ENCODE results near the gene FXN.
"Not testable (repeated sequence)": the region's sequence is repeated elsewhere in the genome, so short reads cannot be mapped to it uniquely, and the experiment has no call there.

Gene FXN

GRCh38 chr9:69023650-69024049 lies 11.9 kb upstream of the FXN start:
- no peak for DNase-seq (ENCODE audit: low read depth in 1 of 2, low spot score in 1 of 2)

DNA sequence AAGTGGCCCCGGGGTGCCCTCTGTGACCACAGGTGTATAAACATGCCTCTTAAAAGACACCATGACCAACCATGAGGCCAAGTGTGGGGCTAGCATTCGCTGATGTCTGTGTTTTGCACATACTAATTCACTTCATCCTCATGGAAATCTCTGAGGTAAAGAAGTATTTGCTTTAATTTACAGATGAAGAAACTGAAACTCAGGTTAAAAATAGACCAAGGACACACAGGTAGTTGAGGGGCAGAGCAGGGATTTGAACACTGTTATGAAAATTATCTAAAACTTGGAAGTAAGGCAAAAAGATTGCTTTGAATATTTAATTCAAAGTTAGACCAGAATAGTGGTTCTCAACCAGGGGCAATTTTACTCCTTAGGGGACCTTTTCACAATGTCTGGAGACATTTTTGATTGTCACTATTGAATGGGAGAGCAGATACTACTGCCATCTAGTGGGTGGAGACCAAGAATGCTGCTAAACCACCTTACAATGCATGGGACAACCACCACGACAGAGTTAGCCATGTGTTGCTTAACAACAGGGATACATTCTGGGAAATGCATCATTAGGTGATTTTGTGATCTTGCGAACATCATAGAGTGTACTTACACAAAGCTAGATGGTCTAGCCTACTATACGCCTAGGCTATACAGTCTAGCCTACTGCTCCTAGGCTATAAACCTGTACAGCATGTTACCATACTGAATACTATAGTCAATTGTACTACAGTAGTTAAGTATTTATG lies 8.0 kb upstream of the FXN start:
- peak in 1 of 2 donors; percentile 43 for DNase-seq (ENCODE audit: low read depth in 1 of 2, low spot score in 1 of 2)

- no peak for DNase-seq (ENCODE audit: low read depth in 1 of 2, low spot score in 1 of 2)
These were observed 6.8 kb upstream of the FXN start for GRCh38 chr9:69028754-69029153.

DNA sequence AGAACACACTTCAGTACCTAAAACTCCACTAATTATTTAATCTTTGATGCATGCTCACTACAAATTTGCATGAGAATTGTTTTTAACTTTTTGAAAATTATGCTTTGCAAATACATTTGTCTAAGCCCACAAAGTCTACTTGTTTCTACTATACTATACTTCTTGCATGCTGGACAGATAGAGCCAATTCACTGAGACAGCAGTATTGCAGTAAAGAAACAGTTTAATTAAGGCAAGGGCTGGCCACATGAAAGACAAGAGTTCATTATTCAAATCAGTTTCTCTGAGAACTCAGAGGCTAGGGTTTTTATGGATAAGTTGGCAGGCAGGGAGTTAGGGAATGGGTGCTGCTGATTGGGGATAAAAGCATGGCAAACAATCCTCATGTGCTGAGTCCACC lies 6.0 kb upstream of the FXN start:
- DNase-seq (ENCODE audit: low read depth in 1 of 2, low spot score in 1 of 2): no peak

DNA sequence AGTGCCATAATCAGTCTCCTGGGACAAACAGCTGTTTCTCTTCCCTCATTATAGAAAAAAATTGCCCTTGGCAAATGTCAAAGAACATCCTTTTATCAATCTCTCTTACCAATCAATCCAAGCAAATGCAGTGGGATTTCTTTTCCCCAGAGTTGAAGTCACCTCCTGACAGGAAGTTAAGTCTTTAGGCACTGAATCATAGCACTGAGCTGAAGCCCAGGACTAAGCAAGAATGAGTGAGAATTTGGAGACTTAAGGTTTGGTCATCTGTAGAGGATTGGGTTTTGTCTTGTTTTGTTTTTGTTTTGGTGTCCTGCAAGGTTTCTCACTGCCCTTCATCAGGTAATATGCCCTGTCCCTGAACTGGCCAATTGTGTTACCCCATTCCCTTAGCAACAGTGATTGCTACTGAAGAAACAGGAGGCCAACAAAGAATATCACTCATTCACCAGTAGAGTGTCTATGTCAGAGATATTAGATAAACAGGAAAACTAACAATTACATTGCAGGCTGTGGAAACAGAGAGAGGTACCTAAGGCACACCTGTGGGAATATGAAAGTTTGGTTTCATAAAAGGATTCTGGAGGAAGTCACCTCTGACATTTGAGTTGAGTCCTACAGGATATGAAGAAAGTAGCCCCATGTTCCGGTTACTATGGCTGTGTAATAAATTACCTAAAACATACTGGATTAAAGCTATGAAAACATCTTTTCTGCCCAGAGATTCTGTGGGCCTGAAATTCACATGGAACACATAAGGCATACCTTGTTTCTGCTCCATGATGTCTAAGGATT lies 4.5 kb upstream of the FXN start:
- DNase-seq (ENCODE audit: low read depth in 1 of 2, low spot score in 1 of 2): no peak

- no peak for DNase-seq (ENCODE audit: low read depth in 1 of 2, low spot score in 1 of 2)
These were observed 1.5 kb upstream of the FXN start for GRCh38 chr9:69034071-69034470.

DNA sequence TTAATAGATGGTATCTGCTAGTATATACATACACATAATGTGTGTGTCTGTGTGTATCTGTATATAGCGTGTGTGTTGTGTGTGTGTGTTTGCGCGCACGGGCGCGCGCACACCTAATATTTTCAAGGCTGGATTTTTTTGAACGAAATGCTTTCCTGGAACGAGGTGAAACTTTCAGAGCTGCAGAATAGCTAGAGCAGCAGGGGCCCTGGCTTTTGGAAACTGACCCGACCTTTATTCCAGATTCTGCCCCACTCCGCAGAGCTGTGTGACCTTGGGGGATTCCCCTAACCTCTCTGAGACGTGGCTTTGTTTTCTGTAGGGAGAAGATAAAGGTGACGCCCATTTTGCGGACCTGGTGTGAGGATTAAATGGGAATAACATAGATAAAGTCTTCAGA lies 757 bp downstream of the FXN start:
- DNase-seq (ENCODE audit: low read depth in 1 of 2, low spot score in 1 of 2): no peak

- DNase-seq (ENCODE audit: low read depth in 1 of 2, low spot score in 1 of 2): no peak
These were observed 1.2 kb downstream of the FXN start for GRCh38 chr9:69036799-69037198.

GRCh38 chr9:69040646-69041045 lies 5.1 kb downstream of the FXN start:
- no peak for DNase-seq (ENCODE audit: low read depth in 1 of 2, low spot score in 1 of 2)

DNA sequence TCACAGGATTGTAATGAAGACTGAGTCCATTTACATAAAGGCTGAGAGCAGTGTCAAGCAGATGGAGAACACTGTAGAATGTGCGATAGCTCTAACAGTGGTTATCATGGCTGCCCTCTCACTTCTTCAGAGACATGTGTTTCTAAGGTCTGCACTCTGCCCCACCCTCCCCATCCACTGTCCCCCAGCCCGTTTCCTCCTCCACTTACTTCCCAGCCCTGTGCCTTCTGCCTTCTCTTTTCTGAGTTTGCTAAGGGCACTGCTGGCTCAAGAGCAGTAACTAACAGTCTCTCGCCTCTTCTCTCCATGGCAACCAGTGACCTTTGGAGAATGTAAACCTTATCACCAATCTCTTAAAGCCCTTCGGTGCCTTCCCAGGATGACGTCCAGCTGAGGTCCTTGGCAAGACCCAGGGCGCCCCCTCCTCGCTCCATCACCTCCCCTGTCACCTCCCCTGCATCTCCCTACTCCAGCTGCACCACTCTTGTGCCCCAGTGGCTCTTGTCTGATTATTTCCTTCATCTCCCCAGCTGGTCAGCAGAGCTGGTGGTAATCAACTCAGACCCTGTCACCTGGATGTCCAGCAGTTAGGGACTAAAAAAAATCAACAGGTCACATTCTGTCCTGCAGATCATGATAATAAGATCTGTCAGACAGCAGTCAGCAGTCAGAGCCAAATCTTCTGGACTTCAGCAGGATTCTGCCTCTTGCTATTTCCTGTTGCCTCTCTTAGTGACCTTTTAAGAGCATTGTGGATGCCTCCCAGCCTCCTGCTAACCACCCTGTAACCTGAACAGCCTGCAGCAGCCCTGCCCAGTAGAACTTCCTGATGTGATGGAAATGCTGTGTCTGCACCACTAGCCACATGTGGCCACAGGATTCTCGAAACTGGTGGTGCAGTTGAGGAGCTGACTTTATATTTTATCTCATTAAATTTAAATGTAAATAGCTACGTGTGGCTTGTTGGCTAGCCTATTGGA lies 9.0 kb downstream of the FXN start:
- DNase-seq (ENCODE audit: low read depth in 1 of 2, low spot score in 1 of 2): no peak

GRCh38 chr9:69045821-69046220 lies 10.3 kb downstream of the FXN start:
- no peak for DNase-seq (ENCODE audit: low read depth in 1 of 2, low spot score in 1 of 2)

GRCh38 chr9:69046723-69047122 lies 11.2 kb downstream of the FXN start:
- DNase-seq (ENCODE audit: low read depth in 1 of 2, low spot score in 1 of 2): no peak

DNA sequence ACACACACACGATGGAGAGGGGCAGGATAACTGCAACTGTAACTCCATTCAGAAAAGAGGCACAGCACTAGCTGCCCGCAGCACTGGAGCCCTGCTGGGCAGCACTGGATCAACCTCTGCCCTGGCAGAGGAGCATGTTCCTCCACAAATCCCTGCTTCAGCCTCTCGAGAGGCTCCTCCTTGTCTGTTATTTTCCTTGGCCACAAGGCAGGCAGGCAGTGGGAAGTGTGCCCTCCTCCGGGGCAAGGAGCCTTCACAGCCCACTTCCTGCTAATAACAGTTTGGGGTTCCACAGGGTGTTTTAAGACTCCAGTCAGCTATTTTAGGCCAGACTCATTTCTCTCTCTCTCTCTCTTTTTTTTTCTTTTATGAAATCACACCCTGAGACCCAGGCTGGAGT lies 11.8 kb downstream of the FXN start:
- no peak for DNase-seq (ENCODE audit: low read depth in 1 of 2, low spot score in 1 of 2)

DNA sequence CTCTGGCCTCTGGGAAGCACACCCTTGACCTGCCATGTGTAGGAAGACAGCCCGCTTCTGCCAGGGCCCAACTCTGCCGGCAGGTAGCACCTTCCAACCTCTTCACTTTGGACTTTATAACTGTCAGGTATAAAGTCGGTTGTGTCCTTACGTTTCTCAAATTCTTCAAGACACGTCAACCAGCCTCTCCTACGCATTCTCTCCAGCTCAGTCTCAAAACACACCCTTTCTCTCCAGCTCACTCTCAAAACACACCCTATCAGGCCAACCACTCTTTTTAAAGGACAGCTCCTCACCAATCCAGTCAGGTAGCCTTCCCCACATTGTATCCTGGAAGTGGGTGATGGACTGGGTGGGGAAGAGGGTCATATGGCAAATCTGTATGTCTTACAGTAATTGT lies 13.5 kb downstream of the FXN start:
- DNase-seq (ENCODE audit: low read depth in 1 of 2, low spot score in 1 of 2): no peak

- DNase-seq (ENCODE audit: low read depth in 1 of 2, low spot score in 1 of 2): not testable (repeated sequence)
These were observed 15.4 kb downstream of the FXN start for GRCh38 chr9:69050936-69051335.

DNA sequence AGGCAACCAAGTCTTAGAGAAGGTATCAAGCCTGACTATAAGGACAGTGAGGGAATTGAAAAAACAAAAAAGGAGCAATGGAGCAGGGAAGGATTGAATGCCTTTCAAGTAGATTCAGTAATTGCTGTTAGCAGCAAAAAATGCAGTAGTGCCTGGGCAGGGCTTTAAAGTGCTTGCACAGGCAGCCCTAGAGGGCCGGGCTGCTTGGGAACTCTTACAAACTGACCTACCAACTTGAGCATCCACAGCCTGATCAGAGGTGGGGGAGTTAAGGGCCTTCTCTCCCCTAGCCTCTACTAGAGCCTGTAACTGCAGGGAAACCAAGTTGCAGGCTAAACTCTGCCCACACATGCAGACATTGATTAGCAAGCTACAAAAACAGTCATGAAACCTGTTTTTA lies 19.4 kb downstream of the FXN start:
- DNase-seq (ENCODE audit: low read depth in 1 of 2, low spot score in 1 of 2): no peak

GRCh38 chr9:69056191-69056815 lies 20.8 kb downstream of the FXN start:
- no peak for DNase-seq (ENCODE audit: low read depth in 1 of 2, low spot score in 1 of 2)

GRCh38 chr9:69058101-69058500 lies 22.5 kb downstream of the FXN start:
- DNase-seq (ENCODE audit: low read depth in 1 of 2, low spot score in 1 of 2): no peak

DNA sequence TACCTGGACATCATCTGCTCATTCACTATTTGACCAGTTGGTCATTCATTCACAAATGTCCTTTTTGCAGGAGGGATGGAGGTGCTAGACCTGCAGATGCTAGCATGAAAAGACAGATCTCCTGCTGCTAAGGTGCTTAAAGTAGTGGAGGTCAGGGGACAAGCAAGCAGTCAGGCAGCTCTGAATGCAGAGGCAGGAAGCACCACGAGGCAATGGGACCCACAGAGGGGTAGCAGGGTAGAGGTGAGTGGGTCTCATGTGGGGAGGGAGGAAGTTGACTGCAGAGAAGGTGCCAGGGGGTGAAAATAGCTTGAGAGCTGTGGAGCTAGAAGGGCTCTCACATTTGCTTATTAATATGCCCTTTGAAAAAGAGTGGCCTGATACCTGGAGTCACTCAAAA lies 25.2 kb downstream of the FXN start:
- no peak for DNase-seq (ENCODE audit: low read depth in 1 of 2, low spot score in 1 of 2)

GRCh38 chr9:69062195-69062594 lies 26.6 kb downstream of the FXN start:
- DNase-seq (ENCODE audit: low read depth in 1 of 2, low spot score in 1 of 2): no peak

GRCh38 chr9:69063839-69064238 lies 28.3 kb downstream of the FXN start:
- no peak for DNase-seq (ENCODE audit: low read depth in 1 of 2, low spot score in 1 of 2)

Measured in activated CD4-positive, alpha-beta T cell treated with anti-CD3 and anti-CD28 coated beads, Interleukin-2, amount 50 U/mL, for 24 hours (primary cell).